VCaP (cell line): Measurements from ENCODE around the gene RHOH.

ENCODE experiments used
- H3K27ac ChIP-seq: fragments of 450-650 bp; 2 replicates; pipeline ENCODE4 v1.5.1; 2017
- CTCF ChIP-seq: fragments of 450-650 bp; conservative IDR thresholded peaks from 2 replicates; pipeline ENCODE4 v1.5.1; 2017; ENCODE audit warnings: mild to moderate bottlenecking, moderate library complexity

The RHOH gene

GRCh38 chr4:40241026-40241425 lies 44.2 kb downstream of the RHOH start:
- no peak for TF ChIP-seq CTCF
- no peak overlapping the region for H3K27ac ChIP-seq

- TF ChIP-seq CTCF = no peak
- no peak overlapping the region for H3K27ac ChIP-seq
Measured at GRCh38 chr4:40241941-40242340, 45.1 kb downstream of the RHOH start.

GRCh38 chr4:40243386-40243948 lies 46.6 kb downstream of the RHOH start:
- TF ChIP-seq CTCF = no peak
- H3K27ac ChIP-seq = no peak overlapping the region

GRCh38 chr4:40244606-40245005 lies 47.8 kb downstream of the RHOH start:
- no peak overlapping the region for H3K27ac ChIP-seq
- TF ChIP-seq CTCF = no peak

GRCh38 chr4:40245550-40245949 lies 48.7 kb downstream of the RHOH start:
- TF ChIP-seq CTCF = no peak
- H3K27ac ChIP-seq = no peak overlapping the region

- no peak for TF ChIP-seq CTCF
- no peak overlapping the region for H3K27ac ChIP-seq
Measured at GRCh38 chr4:40246011-40246900, 49.4 kb downstream of the RHOH start.

GRCh38 chr4:40246938-40247337 lies 50.1 kb downstream of the RHOH start:
- no peak overlapping the region for H3K27ac ChIP-seq
- no peak for TF ChIP-seq CTCF
